ENCODE data around the gene PCDH7.

Gene PCDH7

GRCh38 chr4:30722359-30723200 lies 2.4 kb downstream of the PCDH7 start:
- H3K4me3 Mint-ChIP-seq: no peak overlapping the region
- H3K9me3 Mint-ChIP-seq: no peaks in the 10 kb centered on the region
- peaks cover 44% of the 10 kb centered on the region for H3K27me3 Mint-ChIP-seq
- H3K36me3 Mint-ChIP-seq: no peaks in the 10 kb centered on the region
- peaks cover 2% of the 10 kb centered on the region for H3K4me1 Mint-ChIP-seq
- no peak overlapping the region for H3K27ac Mint-ChIP-seq
- no peak for ATAC-seq

DNA sequence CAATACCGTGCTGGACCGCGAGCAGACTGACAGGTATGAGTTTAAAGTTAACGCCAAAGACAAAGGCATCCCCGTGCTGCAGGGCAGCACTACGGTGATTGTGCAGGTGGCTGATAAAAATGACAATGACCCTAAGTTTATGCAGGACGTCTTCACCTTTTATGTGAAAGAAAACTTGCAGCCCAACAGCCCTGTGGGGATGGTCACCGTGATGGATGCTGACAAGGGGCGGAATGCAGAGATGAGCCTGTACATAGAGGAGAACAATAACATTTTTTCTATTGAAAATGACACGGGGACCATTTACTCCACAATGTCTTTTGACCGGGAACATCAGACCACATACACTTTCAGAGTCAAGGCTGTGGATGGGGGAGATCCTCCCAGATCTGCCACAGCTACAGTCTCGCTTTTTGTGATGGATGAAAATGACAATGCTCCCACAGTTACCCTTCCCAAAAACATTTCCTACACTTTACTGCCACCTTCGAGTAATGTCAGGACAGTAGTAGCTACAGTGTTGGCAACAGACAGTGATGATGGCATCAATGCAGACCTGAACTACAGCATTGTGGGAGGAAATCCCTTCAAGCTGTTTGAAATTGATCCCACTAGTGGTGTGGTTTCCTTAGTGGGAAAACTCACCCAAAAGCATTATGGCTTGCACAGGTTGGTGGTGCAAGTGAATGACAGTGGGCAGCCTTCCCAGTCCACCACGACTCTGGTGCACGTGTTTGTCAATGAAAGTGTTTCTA lies 3.2 kb downstream of the PCDH7 start:
- Mint-ChIP-seq H3K9me3 (no peaks in the 10 kb centered on the region), H3K27ac (no peak overlapping the region), H3K4me1 (no peaks in the 10 kb centered on the region), H3K4me3 (no peak overlapping the region), H3K27me3 (peaks cover 36% of the 10 kb centered on the region), H3K36me3 (no peaks in the 10 kb centered on the region)
- no peak for ATAC-seq

GRCh38 chr4:30724247-30724646 lies 4.1 kb downstream of the PCDH7 start:
- no peak overlapping the region for H3K4me3 Mint-ChIP-seq

DNA sequence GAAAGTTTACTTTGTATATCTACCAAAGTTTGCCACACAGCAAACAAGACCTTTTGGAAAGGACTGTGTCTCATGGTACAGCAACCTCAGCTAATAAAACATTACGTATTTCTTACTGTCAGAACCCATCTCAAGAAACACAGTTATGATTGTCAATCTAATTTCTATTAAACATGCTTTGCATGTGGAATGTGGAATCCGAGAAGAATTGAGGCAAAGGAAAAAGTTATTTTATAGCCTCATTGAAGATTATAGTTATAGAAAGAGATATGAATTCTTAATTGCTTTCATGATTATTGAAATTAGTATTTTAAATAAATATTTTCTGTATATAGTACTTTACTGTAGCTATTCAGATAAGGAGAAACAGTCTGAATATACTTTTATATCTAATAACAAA lies 5.4 kb downstream of the PCDH7 start:
- ATAC-seq: no peak
- peaks cover 14% of the 10 kb centered on the region for H3K27me3 Mint-ChIP-seq
- H3K36me3 Mint-ChIP-seq: no peaks in the 10 kb centered on the region
- no peak overlapping the region for H3K27ac Mint-ChIP-seq
- H3K4me3 Mint-ChIP-seq: no peak overlapping the region
- no peaks in the 10 kb centered on the region for H3K9me3 Mint-ChIP-seq
- H3K4me1 Mint-ChIP-seq: no peaks in the 10 kb centered on the region

More at GRCh38 chr4:30724247-30724646, 4.1 kb downstream of the PCDH7 start:
- Mint-ChIP-seq H3K27me3 (peaks cover 28% of the 10 kb centered on the region), H3K9me3 (no peaks in the 10 kb centered on the region), H3K27ac (no peak overlapping the region), H3K4me1 (no peaks in the 10 kb centered on the region), H3K36me3 (no peaks in the 10 kb centered on the region)
- ATAC-seq: no peak

GRCh38 chr4:30726090-30726675 lies 6.0 kb downstream of the PCDH7 start:
- H3K36me3 Mint-ChIP-seq: no peaks in the 10 kb centered on the region
- no peaks in the 10 kb centered on the region for H3K4me1 Mint-ChIP-seq
- H3K4me3 Mint-ChIP-seq: no peak overlapping the region
- H3K27me3 Mint-ChIP-seq: peaks cover 8% of the 10 kb centered on the region
- H3K9me3 Mint-ChIP-seq: no peaks in the 10 kb centered on the region
- no peak for ATAC-seq
- no peak overlapping the region for H3K27ac Mint-ChIP-seq

GRCh38 chr4:30727409-30727808 lies 7.2 kb downstream of the PCDH7 start:
- no peak overlapping the region for H3K27ac Mint-ChIP-seq
- no peak for ATAC-seq
- no peak overlapping the region for H3K4me3 Mint-ChIP-seq
- peaks cover 6% of the 10 kb centered on the region for H3K27me3 Mint-ChIP-seq
- H3K9me3 Mint-ChIP-seq: no peaks in the 10 kb centered on the region
- H3K4me1 Mint-ChIP-seq: no peaks in the 10 kb centered on the region
- H3K36me3 Mint-ChIP-seq: no peaks in the 10 kb centered on the region

GRCh38 chr4:30728311-30728710 lies 8.1 kb downstream of the PCDH7 start:
- Mint-ChIP-seq H3K36me3 (no peaks in the 10 kb centered on the region), H3K27ac (no peak overlapping the region), H3K4me3 (no peak overlapping the region), H3K4me1 (no peaks in the 10 kb centered on the region), H3K9me3 (no peaks in the 10 kb centered on the region), H3K27me3 (peaks cover under 1% of the 10 kb centered on the region)
- ATAC-seq: no peak

DNA sequence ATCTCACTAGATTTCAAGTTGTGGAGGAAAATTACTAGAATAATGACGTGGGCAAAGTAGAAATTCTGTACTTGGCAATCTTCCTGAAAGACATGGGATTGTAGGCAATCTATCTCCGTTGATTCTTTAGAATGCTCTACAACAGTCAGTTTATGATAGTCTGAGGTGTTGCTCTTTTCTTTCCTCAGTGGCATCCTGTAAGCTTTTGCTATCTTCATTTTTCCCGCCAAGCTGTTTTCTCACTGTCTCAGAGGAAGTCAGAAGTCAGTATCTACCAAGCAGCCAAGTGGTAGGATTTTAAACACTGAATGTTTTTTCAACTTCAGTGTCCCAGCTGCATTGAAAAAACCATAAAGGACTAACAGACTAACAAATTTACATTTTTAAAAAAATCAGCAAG lies 23.7 kb downstream of the PCDH7 start:
- Mint-ChIP-seq H3K4me1 (no peaks in the 10 kb centered on the region), H3K36me3 (no peaks in the 10 kb centered on the region), H3K9me3 (peaks cover 3% of the 10 kb centered on the region), H3K4me3 (no peak overlapping the region), H3K27ac (no peak overlapping the region), H3K27me3 (no peaks in the 10 kb centered on the region)
- ATAC-seq: no peak

DNA sequence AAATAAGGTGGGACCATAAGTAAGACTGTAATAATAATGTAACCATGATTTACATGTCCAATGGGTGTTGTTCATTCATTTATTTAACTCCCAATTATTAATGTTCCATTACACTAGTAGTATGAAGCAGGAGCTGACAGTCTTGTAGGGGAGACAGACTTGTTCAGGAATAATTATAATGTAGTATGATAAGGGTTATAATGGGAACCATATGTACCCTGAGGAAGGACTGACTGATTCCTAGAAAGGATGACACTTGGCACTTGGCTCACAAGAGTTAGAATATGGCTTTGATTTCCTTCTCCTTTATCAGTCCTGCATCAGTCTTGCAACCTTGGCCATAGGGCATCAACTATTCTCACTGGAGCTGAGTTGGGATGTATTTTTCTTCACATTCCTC lies 24.2 kb downstream of the PCDH7 start:
- no peak overlapping the region for H3K4me3 Mint-ChIP-seq
- H3K36me3 Mint-ChIP-seq: no peaks in the 10 kb centered on the region
- ATAC-seq: no peak
- no peaks in the 10 kb centered on the region for H3K27me3 Mint-ChIP-seq
- H3K4me1 Mint-ChIP-seq: no peaks in the 10 kb centered on the region
- H3K27ac Mint-ChIP-seq: no peak overlapping the region
- H3K9me3 Mint-ChIP-seq: peaks cover 3% of the 10 kb centered on the region

GRCh38 chr4:30744957-30745640 lies 24.9 kb downstream of the PCDH7 start:
- ATAC-seq: no peak
- H3K27me3 Mint-ChIP-seq: no peaks in the 10 kb centered on the region
- H3K4me1 Mint-ChIP-seq: no peaks in the 10 kb centered on the region
- no peak overlapping the region for H3K27ac Mint-ChIP-seq
- no peak overlapping the region for H3K4me3 Mint-ChIP-seq
- H3K36me3 Mint-ChIP-seq: no peaks in the 10 kb centered on the region
- H3K9me3 Mint-ChIP-seq: peaks cover 3% of the 10 kb centered on the region

- Mint-ChIP-seq H3K36me3 (no peaks in the 10 kb centered on the region), H3K4me3 (no peak overlapping the region), H3K9me3 (peaks cover 3% of the 10 kb centered on the region), H3K27me3 (no peaks in the 10 kb centered on the region), H3K27ac (no peak overlapping the region), H3K4me1 (no peaks in the 10 kb centered on the region)
- ATAC-seq: no peak
These were observed 26.6 kb downstream of the PCDH7 start for GRCh38 chr4:30746735-30747134.

DNA sequence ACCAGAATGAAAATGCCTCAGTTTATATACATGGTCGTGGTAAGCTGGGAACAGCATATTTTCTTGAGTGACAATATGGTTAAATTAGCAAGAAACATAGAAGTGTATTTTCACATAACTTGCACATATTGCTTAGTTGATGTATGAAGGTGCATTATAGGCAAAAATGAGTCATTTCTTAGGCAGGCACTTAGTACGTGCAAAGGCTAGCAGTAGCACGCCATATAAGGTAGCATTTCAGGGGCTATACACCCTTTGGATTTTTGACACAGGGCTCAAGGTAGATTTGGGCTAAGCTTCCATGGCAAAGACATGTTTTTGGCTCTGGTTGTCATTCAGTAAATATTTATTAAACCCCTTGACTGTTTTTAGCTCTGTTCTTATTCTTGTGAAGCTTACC lies 33.1 kb downstream of the PCDH7 start:
- H3K27ac Mint-ChIP-seq: no peak overlapping the region
- H3K36me3 Mint-ChIP-seq: no peaks in the 10 kb centered on the region
- no peaks in the 10 kb centered on the region for H3K9me3 Mint-ChIP-seq
- no peaks in the 10 kb centered on the region for H3K27me3 Mint-ChIP-seq
- ATAC-seq: no peak
- H3K4me1 Mint-ChIP-seq: no peaks in the 10 kb centered on the region
- H3K4me3 Mint-ChIP-seq: no peak overlapping the region

- no peaks in the 10 kb centered on the region for H3K27me3 Mint-ChIP-seq
- ATAC-seq: no peak
- H3K36me3 Mint-ChIP-seq: no peaks in the 10 kb centered on the region
- no peak overlapping the region for H3K4me3 Mint-ChIP-seq
- no peaks in the 10 kb centered on the region for H3K9me3 Mint-ChIP-seq
- no peaks in the 10 kb centered on the region for H3K4me1 Mint-ChIP-seq
- H3K27ac Mint-ChIP-seq: no peak overlapping the region
These were observed 33.9 kb downstream of the PCDH7 start for GRCh38 chr4:30754021-30754420.

- no peaks in the 10 kb centered on the region for H3K36me3 Mint-ChIP-seq
- no peaks in the 10 kb centered on the region for H3K4me1 Mint-ChIP-seq
- H3K27me3 Mint-ChIP-seq: no peaks in the 10 kb centered on the region
- no peak overlapping the region for H3K27ac Mint-ChIP-seq
- H3K9me3 Mint-ChIP-seq: no peaks in the 10 kb centered on the region
- no peak overlapping the region for H3K4me3 Mint-ChIP-seq
- no peak for ATAC-seq
These were observed 35.2 kb downstream of the PCDH7 start for GRCh38 chr4:30755346-30755745.

GRCh38 chr4:30756553-30756952 lies 36.4 kb downstream of the PCDH7 start:
- Mint-ChIP-seq H3K4me1 (no peaks in the 10 kb centered on the region), H3K4me3 (no peak overlapping the region), H3K27ac (no peak overlapping the region), H3K27me3 (no peaks in the 10 kb centered on the region), H3K9me3 (no peaks in the 10 kb centered on the region), H3K36me3 (no peaks in the 10 kb centered on the region)
- no peak for ATAC-seq
